Measurements from ENCODE around the gene CYP4B1.

DNA sequence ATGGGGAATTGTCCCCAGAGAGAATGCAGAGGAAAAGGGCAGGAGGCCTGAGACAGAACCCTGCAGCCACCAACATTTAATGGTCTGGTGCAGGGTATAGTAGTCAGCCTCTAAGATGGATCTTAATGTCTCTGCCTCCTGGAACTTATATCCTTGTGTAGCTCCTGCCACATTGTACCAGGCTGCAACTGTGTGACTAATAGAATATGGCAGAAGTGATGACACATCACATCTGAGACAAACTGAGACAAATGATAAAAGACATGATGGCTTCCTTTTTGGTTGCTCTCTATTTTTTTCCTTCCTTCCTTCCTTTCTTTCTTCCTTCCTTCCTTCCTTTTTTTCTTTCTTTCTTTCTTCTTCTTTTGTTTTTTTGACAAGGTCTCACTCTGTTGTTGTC lies 37.1 kb upstream of the CYP4B1 start:
- TF ChIP-seq, protein P1, sequence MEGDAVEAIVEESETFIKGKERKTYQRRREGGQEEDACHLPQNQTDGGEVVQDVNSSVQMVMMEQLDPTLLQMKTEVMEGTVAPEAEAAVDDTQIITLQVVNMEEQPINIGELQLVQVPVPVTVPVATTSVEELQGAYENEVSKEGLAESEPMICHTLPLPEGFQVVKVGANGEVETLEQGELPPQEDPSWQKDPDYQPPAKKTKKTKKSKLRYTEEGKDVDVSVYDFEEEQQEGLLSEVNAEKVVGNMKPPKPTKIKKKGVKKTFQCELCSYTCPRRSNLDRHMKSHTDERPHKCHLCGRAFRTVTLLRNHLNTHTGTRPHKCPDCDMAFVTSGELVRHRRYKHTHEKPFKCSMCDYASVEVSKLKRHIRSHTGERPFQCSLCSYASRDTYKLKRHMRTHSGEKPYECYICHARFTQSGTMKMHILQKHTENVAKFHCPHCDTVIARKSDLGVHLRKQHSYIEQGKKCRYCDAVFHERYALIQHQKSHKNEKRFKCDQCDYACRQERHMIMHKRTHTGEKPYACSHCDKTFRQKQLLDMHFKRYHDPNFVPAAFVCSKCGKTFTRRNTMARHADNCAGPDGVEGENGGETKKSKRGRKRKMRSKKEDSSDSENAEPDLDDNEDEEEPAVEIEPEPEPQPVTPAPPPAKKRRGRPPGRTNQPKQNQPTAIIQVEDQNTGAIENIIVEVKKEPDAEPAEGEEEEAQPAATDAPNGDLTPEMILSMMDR (IDR thresholded peaks at IDR 0.05; ENCODE audit: low read length) = no peak
- no peak for TF ChIP-seq EZH2 (IDR thresholded peaks at IDR 0.05; ENCODE audit: borderline replicate concordance, low read length)

Data from OCI-LY1 (cell line).